ENCODE results near the gene KLHDC8B.
"Not testable (repeated sequence)": the region's sequence is repeated elsewhere in the genome, so short reads cannot be mapped to it uniquely, and the experiment has no call there.

KLHDC8B gene

GRCh38 chr3:49198161-49198560 lies 26.8 kb downstream of the KLHDC8B start:
- DNase-seq: no peak

GRCh38 chr3:49198611-49199230 lies 27.3 kb downstream of the KLHDC8B start:
- no peak for DNase-seq

GRCh38 chr3:49199239-49199899 lies 28.0 kb downstream of the KLHDC8B start:
- DNase-seq: no peak

- no peak for DNase-seq
Measured at GRCh38 chr3:49199900-49200281, 28.5 kb downstream of the KLHDC8B start.

GRCh38 chr3:49213541-49213943 lies 42.1 kb downstream of the KLHDC8B start:
- DNase-seq: no peak

DNA sequence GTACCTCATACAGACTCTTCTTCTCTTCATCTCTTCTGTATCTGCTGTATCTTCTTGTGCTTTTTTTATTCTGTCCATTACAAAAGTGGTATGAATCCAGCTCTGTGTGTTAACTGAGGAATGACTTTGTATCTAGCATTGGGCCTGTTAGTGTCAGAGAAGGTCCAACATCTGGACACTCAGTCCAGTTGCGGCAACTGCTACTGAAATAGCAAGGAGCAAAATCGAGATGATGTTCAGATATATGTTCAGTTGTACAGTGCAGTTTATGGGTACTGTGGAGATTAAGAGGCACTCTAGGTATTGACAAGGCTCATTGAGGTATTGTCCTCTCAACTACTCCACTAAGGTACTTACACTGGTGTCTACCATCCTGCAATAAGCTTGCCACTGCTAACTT lies 42.6 kb downstream of the KLHDC8B start:
- no peak for DNase-seq

- not testable (repeated sequence) for DNase-seq
Measured at GRCh38 chr3:49216687-49217086, 45.3 kb downstream of the KLHDC8B start.

DNA sequence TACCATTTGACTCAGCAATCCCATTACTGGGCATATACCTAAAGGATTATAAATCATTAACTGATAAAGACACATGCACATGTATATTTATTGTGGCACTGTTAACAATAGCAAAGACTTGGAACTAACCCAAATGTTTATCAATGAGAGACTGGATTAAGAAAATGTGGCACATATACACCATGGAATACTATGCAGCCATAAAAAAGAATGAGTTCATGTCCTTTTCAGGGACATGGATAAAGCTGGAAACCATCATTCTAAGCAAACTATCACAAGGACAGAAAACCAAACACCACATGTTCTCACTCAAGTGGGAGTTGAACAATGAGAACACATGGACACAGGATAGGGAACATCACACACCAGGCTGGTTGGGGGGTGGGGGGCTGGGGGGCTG lies 45.7 kb downstream of the KLHDC8B start:
- DNase-seq: not testable (repeated sequence)

- DNase-seq: no peak
Measured at GRCh38 chr3:49217688-49218470, 46.5 kb downstream of the KLHDC8B start.

- not testable (repeated sequence) for DNase-seq
Measured at GRCh38 chr3:49218471-49218989, 47.1 kb downstream of the KLHDC8B start.

- DNase-seq: no peak
Measured at GRCh38 chr3:49219132-49219531, 47.7 kb downstream of the KLHDC8B start.

DNA sequence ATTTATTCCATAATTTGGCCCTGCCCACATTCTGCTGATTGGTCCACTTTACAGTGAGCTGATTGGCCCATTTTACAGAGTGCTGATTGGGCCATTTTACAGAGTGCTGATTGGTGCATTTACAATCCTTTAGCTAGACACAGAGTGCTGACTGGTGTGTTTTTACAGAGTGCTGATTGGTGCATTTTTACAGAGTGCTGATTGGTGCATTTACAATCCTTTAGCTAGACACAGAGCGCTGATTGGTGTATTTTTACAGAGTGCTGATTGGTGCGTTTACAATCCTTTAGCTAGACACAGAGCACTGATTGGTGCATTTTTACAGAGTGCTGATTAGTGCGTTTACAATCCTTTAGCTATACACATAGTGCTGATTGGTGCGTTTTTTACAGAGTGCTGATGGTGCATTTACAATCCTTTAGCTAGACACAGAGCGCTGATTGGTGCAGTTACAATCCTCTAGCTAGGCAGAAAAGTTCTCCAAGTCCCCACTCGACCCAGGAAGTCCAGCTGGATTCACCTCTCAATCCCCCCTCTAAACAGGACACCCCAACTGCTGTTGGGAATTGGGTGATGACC lies 49.7 kb downstream of the KLHDC8B start:
- not testable (repeated sequence) for DNase-seq

DNA sequence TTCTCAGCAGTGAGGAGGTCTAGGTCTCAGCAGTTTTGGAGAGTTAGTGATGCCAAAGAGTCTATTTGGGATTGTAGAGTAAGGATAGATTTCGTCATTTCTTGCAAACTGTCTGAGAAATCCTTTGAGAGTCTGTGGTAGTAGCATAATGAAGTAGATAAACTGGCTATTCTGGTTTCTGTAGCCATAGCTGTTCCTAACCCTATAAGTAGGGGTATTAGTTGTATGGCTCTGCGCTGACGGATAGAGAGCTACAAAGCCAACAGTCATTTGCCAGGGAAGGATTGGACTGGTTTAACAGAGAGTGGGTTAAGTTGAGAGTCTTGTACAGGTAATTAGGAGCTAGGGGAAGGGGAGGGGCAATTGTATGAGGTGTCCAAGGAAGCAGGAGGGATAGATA lies 50.6 kb downstream of the KLHDC8B start:
- DNase-seq: no peak
